BJ (cell line): ENCODE results near the gene FBXW2. TPM values are rescaled to one million over a fixed set of nuclear protein-coding genes. Genes with fewer than 3 reads are reported as not detected.
"Not testable (repeated sequence)": the region's sequence is repeated elsewhere in the genome, so short reads cannot be mapped to it uniquely, and the experiment has no call there.

Source experiments
- CTCF ChIA-PET: fragments of 350-600 bp; formaldehyde crosslinking; extraction: SDS; loops from one replicate; lab custom pipeline; 2021; ENCODE audit warnings: antibody characterized with exemption, inconsistent platforms; lab: Yijun Ruan, JAX
- POLR2A ChIA-PET: fragments of 300-600 bp; sonication (Branson Sonifier 250); formaldehyde crosslinking; extraction: SDS; loops from one replicate; lab custom pipeline; 2021; ENCODE audit warnings: antibody characterized with exemption; lab: Charles Lee
- DNase-seq: peaks from one replicate; pipeline ENCODE4 v3.0.0-alpha.2; 2011; ENCODE audit warnings: low read depth
- H3K27me3 ChIP-seq: 2 replicates; pipeline ENCODE4 v1.6.0; 2011; ENCODE audit warnings: low read length; ENCODE audit not compliant: control insufficient read depth, insufficient read depth
- H3K36me3 ChIP-seq: 2 replicates; pipeline ENCODE4 v1.5.1; 2011; ENCODE audit warnings: low read length; ENCODE audit not compliant: control insufficient read depth, insufficient read depth
- H3K4me3 ChIP-seq: 2 replicates; pipeline ENCODE4 v1.5.1; 2011; ENCODE audit warnings: low read depth, mild to moderate bottlenecking, control low read depth, low read length
- CTCF ChIP-seq: IDR thresholded peaks from 2 replicates; pipeline ENCODE4 v1.5.1; 2011; ENCODE audit warnings: low read depth, mild to moderate bottlenecking, control low read depth, inconsistent platforms, low read length, moderate library complexity; ENCODE audit not compliant: insufficient read depth
- polyA plus RNA-seq: library from polyadenylated mRNA; depleted of rRNA; stranded (reverse); fragments of >200 nt; gene quantifications from 2 replicates; pipeline ENCODE4 v1.2.3, GENCODE V29; 2011

The FBXW2 gene
- polyA plus RNA-seq, 1 experiment: 40.8 TPM

GRCh38 chr9:120818595-120818994 is 25.4 kb upstream of the FBXW2 start:
- Histone ChIP-seq H3K27me3 (no peaks in the 10 kb centered on the region), H3K4me3 (no peak overlapping the region), H3K36me3 (peaks cover 7% of the 10 kb centered on the region)
- no peak for DNase-seq
- POLR2A ChIA-PET: no interaction called here
- CTCF ChIA-PET: no interaction called here
- TF ChIP-seq CTCF: no peak

GRCh38 chr9:120815075-120815474 is 21.9 kb upstream of the FBXW2 start:
- H3K27me3 ChIP-seq: no peaks in the 10 kb centered on the region
- DNase-seq: no peak
- no peak overlapping the region for H3K4me3 ChIP-seq
- no peak for TF ChIP-seq CTCF
- POLR2A ChIA-PET: interaction anchor here (0.6 kb wide), 1 partner anchor 90 kb away, joined by 3 read pairs; no protein-coding TSS in a partner anchor
- H3K36me3 ChIP-seq: peaks cover 1% of the 10 kb centered on the region; the same call in 1 of the 2 replicates
- CTCF ChIA-PET: no interaction called here

- POLR2A ChIA-PET: no interaction called here
- no peaks in the 10 kb centered on the region for H3K27me3 ChIP-seq
- TF ChIP-seq CTCF: no peak
- no peaks in the 10 kb centered on the region for H3K36me3 ChIP-seq
- CTCF ChIA-PET: no interaction called here
- no peak overlapping the region for H3K4me3 ChIP-seq
- no peak for DNase-seq
Measured at GRCh38 chr9:120808931-120809330, 15.7 kb upstream of the FBXW2 start.

- H3K36me3 ChIP-seq: no peaks in the 10 kb centered on the region
- ChIA-PET CTCF (no interaction called here), POLR2A (no interaction called here)
- H3K27me3 ChIP-seq: no peaks in the 10 kb centered on the region
- H3K4me3 ChIP-seq: no peak overlapping the region
- no peak for TF ChIP-seq CTCF
- no peak for DNase-seq
Measured at GRCh38 chr9:120807607-120808379, 14.6 kb upstream of the FBXW2 start.

GRCh38 chr9:120804784-120805363 is 11.7 kb upstream of the FBXW2 start:
- H3K27me3 ChIP-seq, POLR2A ChIA-PET, H3K36me3 ChIP-seq, CTCF ChIA-PET, DNase-seq, H3K4me3 ChIP-seq: not testable (repeated sequence)
